ENCODE results near the gene PASD1. TPM values are rescaled to one million over a fixed set of nuclear protein-coding genes. Genes with fewer than 3 reads are reported as not detected.

PASD1 gene
- total RNA-seq, 1 experiment from 2014 or later: not detected

GRCh38 chrX:151631822-151632221, 68.3 kb downstream of the PASD1 start:
- Histone ChIP-seq H3K27me3 (ENCODE audit: control insufficient read depth, insufficient read depth, low read length) (no peaks in the 10 kb centered on the region), H3K4me1 (ENCODE audit: control insufficient read depth, insufficient read depth, low read length) (no peaks in the 10 kb centered on the region), H3K27ac (ENCODE audit: low read length) (no peak overlapping the region), H3K9me3 (ENCODE audit: control insufficient read depth, insufficient read depth, low read depth, low read length) (no peaks in the 10 kb centered on the region), H3K36me3 (ENCODE audit: control insufficient read depth, insufficient read depth, low read length) (no peaks in the 10 kb centered on the region), H3K4me3 (ENCODE audit: low read depth in 2 of 2, low read length in 2 of 2) (no peak overlapping the region)
- intact Hi-C loops (cut with micrococcal nuclease; ENCODE audit: unreplicated experiment) (no loop called here), in situ Hi-C loops (cut with HindIII; ENCODE audit: low pct_unique_long_range_greater_than_20kb, low sequenced_read_pairs) (no loop called here)
- ChIA-PET POLR2A (no interaction called here), CTCF (no interaction called here)
- no peak for TF ChIP-seq CTCF (IDR thresholded peaks at IDR 0.05)
- no peak for TF ChIP-seq POLR2AphosphoS5 (IDR thresholded peaks at IDR 0.05; ENCODE audit: low read depth, low read length)
- TF ChIP-seq SIN3A (IDR thresholded peaks at IDR 0.05; ENCODE audit: borderline replicate concordance, insufficient read depth, low read depth, low read length): no peak
- no peak for TF ChIP-seq TCF7L2 (IDR thresholded peaks at IDR 0.05; ENCODE audit: low read depth, low read length)
- no peak for TF ChIP-seq REST (IDR thresholded peaks at IDR 0.05; ENCODE audit: insufficient read depth in 1 of 2, low read depth in 2 of 2, low read length in 1 of 2)
- BruUV-seq (replicated peaks): no TSS peak
- DNase-seq (ENCODE audit: low read depth, low spot score) (no peak), ATAC-seq (no peak)

- H3K4me1 ChIP-seq (ENCODE audit: control insufficient read depth, insufficient read depth, low read length): no peaks in the 10 kb centered on the region
- DNase-seq (ENCODE audit: low read depth, low spot score) (no peak), ATAC-seq (no peak)
- no TSS peak for BruUV-seq (replicated peaks)
- no peak overlapping the region for H3K27ac ChIP-seq (ENCODE audit: low read length)
- no peaks in the 10 kb centered on the region for H3K36me3 ChIP-seq (ENCODE audit: control insufficient read depth, insufficient read depth, low read length)
- no peaks in the 10 kb centered on the region for H3K9me3 ChIP-seq (ENCODE audit: control insufficient read depth, insufficient read depth, low read depth, low read length)
- CTCF ChIA-PET: no interaction called here
- no peak overlapping the region for H3K4me3 ChIP-seq (ENCODE audit: low read depth in 2 of 2, low read length in 2 of 2)
- no peaks in the 10 kb centered on the region for H3K27me3 ChIP-seq (ENCODE audit: control insufficient read depth, insufficient read depth, low read length)
- POLR2A ChIA-PET: no interaction called here
- intact Hi-C loops (cut with micrococcal nuclease; ENCODE audit: unreplicated experiment) (no loop called here), in situ Hi-C loops (cut with HindIII; ENCODE audit: low pct_unique_long_range_greater_than_20kb, low sequenced_read_pairs) (no loop called here)
- TF ChIP-seq CTCF (IDR thresholded peaks at IDR 0.05): no peak
- no peak for TF ChIP-seq POLR2AphosphoS5 (IDR thresholded peaks at IDR 0.05; ENCODE audit: low read depth, low read length)
- TF ChIP-seq SIN3A (IDR thresholded peaks at IDR 0.05; ENCODE audit: borderline replicate concordance, insufficient read depth, low read depth, low read length): no peak
- TF ChIP-seq TCF7L2 (IDR thresholded peaks at IDR 0.05; ENCODE audit: low read depth, low read length): no peak
- no peak for TF ChIP-seq REST (IDR thresholded peaks at IDR 0.05; ENCODE audit: insufficient read depth in 1 of 2, low read depth in 2 of 2, low read length in 1 of 2)
Observed at GRCh38 chrX:151633157-151633556, 69.7 kb downstream of the PASD1 start.

Measured in Panc1 (cell line).